Activated naive CD4-positive, alpha-beta T cell treated with anti-CD3 and anti-CD28 coated beads, Interleukin-2, amount 10 ng/mL, durations not matched to agents 7 days and 5 days (primary cell): ENCODE results near the gene DNASE2B.
"Not testable (repeated sequence)": the region's sequence is repeated elsewhere in the genome, so short reads cannot be mapped to it uniquely, and the experiment has no call there.

Experiments
- CTCF ChIA-PET: fragments of 350-600 bp; sonication (Branson Sonifier 250); formaldehyde crosslinking; loops from one replicate; lab custom pipeline; 2021; ENCODE audit warnings: antibody characterized with exemption; lab: Charles Lee
- DNase-seq: peaks from one replicate; pipeline ENCODE4 v3.0.0-alpha.2; 2020
- H3K27ac Mint-ChIP-seq: one replicate; pipeline ENCODE4 v1.8.0; 2021; ENCODE audit warnings: mild to moderate bottlenecking, moderate library complexity, mixed read lengths
- H3K27me3 Mint-ChIP-seq: one replicate; pipeline ENCODE4 v1.8.0; 2021; ENCODE audit warnings: mild to moderate bottlenecking, mixed read lengths
- H3K36me3 Mint-ChIP-seq: one replicate; pipeline ENCODE4 v1.8.0; 2021; ENCODE audit warnings: mixed read lengths
- H3K4me1 Mint-ChIP-seq: one replicate; pipeline ENCODE4 v1.8.0; 2021; ENCODE audit warnings: mixed read lengths
- H3K4me3 Mint-ChIP-seq: one replicate; pipeline ENCODE4 v1.8.0; 2021; ENCODE audit warnings: mild to moderate bottlenecking, moderate library complexity, mixed read lengths
- H3K9me3 Mint-ChIP-seq: one replicate; pipeline ENCODE4 v1.8.0; 2021; ENCODE audit warnings: mixed read lengths

Gene DNASE2B

GRCh38 chr1:84436876-84437655 lies 38.8 kb downstream of the DNASE2B start:
- H3K27ac Mint-ChIP-seq: no peak overlapping the region
- no peaks in the 10 kb centered on the region for H3K36me3 Mint-ChIP-seq
- H3K27me3 Mint-ChIP-seq: no peaks in the 10 kb centered on the region
- peaks cover 13% of the 10 kb centered on the region for H3K4me1 Mint-ChIP-seq
- H3K4me3 Mint-ChIP-seq: peak overlapping the region; percentile 54
- H3K9me3 Mint-ChIP-seq: no peaks in the 10 kb centered on the region
- no peak for DNase-seq
- CTCF ChIA-PET: interaction anchor here (0.9 to 3.6 kb wide), 10 partner anchors 11 to 319 kb away, joined by 3 to 39 read pairs (median 4); partner anchors contain the start of gene PRKACB

GRCh38 chr1:84442256-84442655 lies 44.0 kb downstream of the DNASE2B start:
- Mint-ChIP-seq H3K27me3 (peaks cover 13% of the 10 kb centered on the region), H3K27ac (peak overlapping the region; percentile 85), H3K36me3 (no peaks in the 10 kb centered on the region), H3K4me1 (peaks cover 22% of the 10 kb centered on the region), H3K4me3 (no peak overlapping the region), H3K9me3 (peaks cover 9% of the 10 kb centered on the region)
- CTCF ChIA-PET: interaction anchor here (0.6 to 3.3 kb wide), 24 partner anchors 9 to 429 kb away, joined by 3 to 29 read pairs (median 3); no protein-coding TSS in a partner anchor
- no peak for DNase-seq

DNA sequence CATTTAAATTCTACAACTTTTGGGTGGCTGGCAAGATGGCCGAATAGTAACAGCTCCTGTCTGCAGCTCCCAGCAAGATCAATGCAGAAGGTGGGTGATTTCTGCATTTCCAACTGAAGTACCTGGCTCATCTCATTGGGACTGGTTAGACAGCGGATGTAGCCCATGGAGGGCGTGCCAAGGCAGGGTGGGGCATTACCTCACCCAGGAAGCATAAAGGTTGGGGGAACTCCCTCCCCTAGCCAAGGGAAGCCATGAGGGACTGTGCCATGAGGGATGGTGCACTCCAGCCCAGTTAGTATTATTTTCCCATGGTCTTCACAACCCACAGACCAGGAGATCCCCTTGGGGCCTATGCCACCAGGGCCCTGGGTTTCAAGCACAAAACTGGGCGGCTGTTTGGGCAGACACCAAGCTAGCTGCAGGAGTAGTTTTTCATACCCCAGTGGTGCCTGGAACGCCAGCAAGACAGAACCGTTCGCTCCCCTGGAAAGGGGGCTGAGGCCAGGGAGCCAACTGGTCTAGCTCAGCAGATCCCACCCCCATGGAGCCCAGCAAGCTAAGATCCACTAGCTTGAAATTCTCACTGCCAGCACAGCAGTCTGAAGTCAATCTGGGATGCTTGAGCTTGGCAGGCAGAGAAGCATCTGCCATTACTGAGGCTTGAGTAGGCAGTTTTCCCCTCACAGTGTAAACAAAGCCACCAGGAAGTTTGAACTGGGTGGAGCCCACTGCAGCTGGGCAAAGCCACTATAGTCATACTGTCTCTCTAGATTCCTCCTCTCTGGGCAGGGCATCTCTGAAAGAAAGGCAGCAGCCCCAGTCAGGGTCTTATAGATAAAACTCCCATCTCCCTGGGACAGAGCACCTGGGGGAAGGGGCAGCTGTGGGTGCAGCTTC lies 44.7 kb downstream of the DNASE2B start:
- Mint-ChIP-seq H3K27me3 (peaks cover 13% of the 10 kb centered on the region), H3K4me3 (peak overlapping the region; percentile 7), H3K27ac (peak overlapping the region; percentile 85), H3K4me1 (peaks cover 22% of the 10 kb centered on the region)
- not testable (repeated sequence) for H3K36me3 Mint-ChIP-seq, H3K9me3 Mint-ChIP-seq
- CTCF ChIA-PET: interaction anchor here (0.6 to 3.3 kb wide), 23 partner anchors 10 to 428 kb away, joined by 3 to 29 read pairs (median 3); no protein-coding TSS in a partner anchor
- DNase-seq: peak; percentile 51

DNA sequence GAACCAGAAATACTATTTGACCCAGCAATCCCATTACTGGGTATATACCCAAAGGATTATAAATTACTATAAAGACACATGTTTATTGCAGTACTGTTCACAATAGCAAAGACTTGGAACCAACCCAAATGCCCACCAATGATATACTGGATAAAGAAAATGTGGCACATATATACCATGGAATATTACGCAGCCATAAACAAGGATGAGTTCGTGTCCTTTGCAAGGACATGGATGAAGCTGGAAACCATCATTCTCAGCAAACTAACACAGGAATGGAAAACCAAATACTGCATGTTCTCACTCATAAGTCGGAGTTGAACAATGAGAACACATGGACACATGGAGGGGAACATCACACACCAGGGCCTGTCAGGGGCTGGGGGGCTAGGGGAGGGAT lies 50.4 kb downstream of the DNASE2B start:
- CTCF ChIA-PET: interaction anchor here (1.7 kb wide), 1 partner anchor 10 kb away, joined by 4 read pairs; no protein-coding TSS in a partner anchor
- H3K36me3 Mint-ChIP-seq, H3K27ac Mint-ChIP-seq, H3K9me3 Mint-ChIP-seq, H3K4me1 Mint-ChIP-seq, H3K4me3 Mint-ChIP-seq, DNase-seq: not testable (repeated sequence)
- peaks cover 16% of the 10 kb centered on the region for H3K27me3 Mint-ChIP-seq

GRCh38 chr1:84450910-84451309 lies 52.6 kb downstream of the DNASE2B start:
- Mint-ChIP-seq H3K9me3 (peaks cover 4% of the 10 kb centered on the region), H3K4me3 (no peak overlapping the region), H3K36me3 (no peaks in the 10 kb centered on the region), H3K4me1 (no peaks in the 10 kb centered on the region), H3K27me3 (peaks cover 20% of the 10 kb centered on the region), H3K27ac (no peak overlapping the region)
- DNase-seq: no peak
- CTCF ChIA-PET: no interaction called here

- Mint-ChIP-seq H3K4me3 (no peak overlapping the region), H3K27me3 (peaks cover 17% of the 10 kb centered on the region), H3K36me3 (no peaks in the 10 kb centered on the region), H3K4me1 (no peaks in the 10 kb centered on the region), H3K27ac (no peak overlapping the region), H3K9me3 (no peaks in the 10 kb centered on the region)
- CTCF ChIA-PET: no interaction called here
- no peak for DNase-seq
Observed at GRCh38 chr1:84452436-84452835, 54.2 kb downstream of the DNASE2B start.

DNA sequence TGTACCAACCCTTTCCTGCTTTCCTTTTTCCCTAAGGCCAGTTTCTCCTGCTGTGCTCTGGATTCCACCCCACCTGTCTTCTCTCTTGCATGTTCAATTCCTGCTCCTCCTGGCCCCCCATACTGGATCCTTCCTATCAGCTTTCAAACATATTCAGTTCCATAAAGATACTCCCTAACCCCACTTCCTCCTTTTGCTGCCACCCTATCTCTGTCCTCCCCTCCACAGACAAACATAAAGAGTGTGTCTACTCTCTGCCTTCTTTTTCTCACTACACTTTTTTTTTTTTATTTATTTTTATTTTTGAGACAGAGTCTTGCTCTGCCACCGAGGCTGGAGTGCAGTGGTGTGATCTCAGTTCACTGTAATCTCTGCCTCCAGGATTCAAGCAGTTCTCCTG lies 63.8 kb downstream of the DNASE2B start:
- CTCF ChIA-PET: no interaction called here
- no peak overlapping the region for H3K27ac Mint-ChIP-seq
- no peak for DNase-seq

More for the DNA sequence above, 63.8 kb downstream of the DNASE2B start:
- Mint-ChIP-seq H3K36me3 (no peaks in the 10 kb centered on the region), H3K4me1 (no peaks in the 10 kb centered on the region), H3K27me3 (peaks cover 26% of the 10 kb centered on the region), H3K9me3 (no peaks in the 10 kb centered on the region), H3K4me3 (no peak overlapping the region)
